A549 (cell line): ENCODE data around the gene IGFL2. TPM values are rescaled to one million over a fixed set of nuclear protein-coding genes. Genes with fewer than 3 reads are reported as not detected.

Experiments
- ATAC-seq, 2 experiments: fragments of 200-7000 bp in 1 of 2; fragments of >200 bp in 1 of 2; cut with Nextera tagmentation in 1 of 2; cut with Tn5 transposase in 1 of 2; 3 replicates each; pipeline versions ENCODE4 v1.8.0 to v1.9.1; 2018 to 2020; ENCODE audit warnings: mild to moderate bottlenecking in 1 of 2, moderate library complexity in 1 of 2
- CTCF ChIA-PET: fragments of 300-600 bp; sonication (Branson Sonifier 250); formaldehyde crosslinking; extraction: SDS; loops from one replicate; lab custom pipeline; 2021; ENCODE audit warnings: antibody characterized with exemption, inconsistent platforms; lab: Yijun Ruan, JAX
- POLR2A ChIA-PET: fragments of 350-600 bp; formaldehyde crosslinking; extraction: SDS; loops from one replicate; lab custom pipeline; 2021; ENCODE audit warnings: antibody characterized with exemption, inconsistent platforms; lab: Yijun Ruan, JAX
- DNase-seq, 2 experiments: peaks; one replicate each; pipeline versions ENCODE4 v3.0.0 to v3.0.0-alpha.2; 2011 to 2016; ENCODE audit warnings: low read depth in 1 of 2, low spot score in 1 of 2
- FAIRE-seq: peaks from 2 replicates; lab custom pipeline; 2011; peaks lifted over from hg19 to GRCh38; lab: Jason Lieb, UNC
- H3K27ac ChIP-seq, 2 experiments: fragments of >200 bp; sonication (Bioruptor Twin); formaldehyde crosslinking; 3 replicates each; pipeline ENCODE4 v1.5.1; 2016 to 2017
- H3K4me1 ChIP-seq: fragments of >200 bp; sonication (Bioruptor Twin); formaldehyde crosslinking; 3 replicates; pipeline ENCODE4 v1.6.1; 2016
- H3K4me2 ChIP-seq: fragments of >200 bp; sonication (Bioruptor Twin); formaldehyde crosslinking; 3 replicates; pipeline ENCODE4 v1.6.1; 2016
- H3K4me3 ChIP-seq: fragments of >200 bp; sonication (Bioruptor Twin); formaldehyde crosslinking; 3 replicates; pipeline ENCODE4 v1.5.1; 2016
- H3K9me3 ChIP-seq: fragments of >200 bp; sonication (Bioruptor Twin); formaldehyde crosslinking; 3 replicates; pipeline ENCODE4 v1.6.1; 2016
- CEBPB ChIP-seq, 2 experiments: fragments of >200 bp in 1 of 2; sonication (Bioruptor Twin) in 1 of 2; formaldehyde crosslinking in 1 of 2; IDR thresholded peaks; 2 replicates each; pipeline ENCODE4 v1.6.1; 2012 to 2016
- CHD4 ChIP-seq: fragments of 200-600 bp; sonication (generic); IDR thresholded peaks from 2 replicates; pipeline ENCODE4 v1.6.1; 2016; ENCODE audit warnings: antibody characterized with exemption, mild to moderate bottlenecking, borderline replicate concordance
- E2F6 ChIP-seq: IDR thresholded peaks from 2 replicates; pipeline ENCODE4 v1.6.1; 2012; ENCODE audit warnings: low read depth, borderline replicate concordance
- EP300 ChIP-seq, 2 experiments: fragments of >200 bp; sonication (Bioruptor Twin); formaldehyde crosslinking; IDR thresholded peaks; 2 replicates in 1 of 2; 3 replicates in 1 of 2; pipeline ENCODE4 v1.6.1; 2016 to 2017
- FOSB ChIP-seq: fragments of 250-450 bp; sonication (Bioruptor Pico); IDR thresholded peaks from 2 replicates; pipeline ENCODE4 v1.5.0; 2020; ENCODE audit warnings: mild to moderate bottlenecking, moderate library complexity
- FOSL2 ChIP-seq, 2 experiments: fragments of 450-650 bp in 1 of 2; fragments of >200 bp in 1 of 2; sonication (Bioruptor Twin) in 1 of 2; formaldehyde crosslinking; IDR thresholded peaks; 2 replicates each; pipeline versions ENCODE4 v1.5.0 to v1.6.1; 2016 to 2020; ENCODE audit warnings: mild to moderate bottlenecking in 1 of 2, moderate library complexity in 1 of 2
- GATA3 ChIP-seq: IDR thresholded peaks from 2 replicates; pipeline ENCODE4 v1.6.1; 2012; ENCODE audit warnings: borderline replicate concordance
- HEYL ChIP-seq: fragments of 250-450 bp; sonication (Bioruptor Pico); IDR thresholded peaks from 2 replicates; pipeline ENCODE4 v1.8.0; 2021; ENCODE audit warnings: mild to moderate bottlenecking, moderate library complexity
- HOXA7 ChIP-seq: fragments of 250-450 bp; sonication (Bioruptor Pico); IDR thresholded peaks from 2 replicates; pipeline ENCODE4 v1.5.0; 2020; ENCODE audit warnings: mild to moderate bottlenecking, moderate library complexity
- JUNB ChIP-seq: fragments of >200 bp; sonication (Bioruptor Twin); formaldehyde crosslinking; IDR thresholded peaks from 2 replicates; pipeline ENCODE4 v1.6.1; 2016
- KDM1A ChIP-seq: fragments of 200-600 bp; sonication (generic); IDR thresholded peaks from 2 replicates; pipeline ENCODE4 v1.6.1; 2016; ENCODE audit warnings: low read depth, mild to moderate bottlenecking
- NFE2L2 ChIP-seq: fragments of 150-350 bp; conservative IDR thresholded peaks from 2 replicates; pipeline ENCODE4 v1.6.1; 2014; ENCODE audit warnings: low read length
- NR3C1 ChIP-seq: fragments of >200 bp; sonication (Bioruptor Twin); formaldehyde crosslinking; IDR thresholded peaks from 3 replicates; pipeline ENCODE4 v1.6.1; 2017
- RAD21 ChIP-seq, 2 experiments: fragments of >200 bp in 1 of 2; sonication (Bioruptor Twin) in 1 of 2; formaldehyde crosslinking in 1 of 2; IDR thresholded peaks in 1 of 2; conservative IDR thresholded peaks in 1 of 2; 2 replicates in 1 of 2; 3 replicates in 1 of 2; pipeline ENCODE4 v1.6.1; 2012 to 2018; ENCODE audit warnings: inconsistent platforms in 1 of 2
- RARB ChIP-seq: fragments of 250-450 bp; sonication (Bioruptor Pico); IDR thresholded peaks from 2 replicates; pipeline ENCODE4 v1.8.0; 2021; ENCODE audit warnings: mild to moderate bottlenecking, moderate library complexity
- SREBF2 ChIP-seq: fragments of 450-650 bp; IDR thresholded peaks from 2 replicates; pipeline ENCODE4 v1.6.1; 2014; ENCODE audit warnings: mild to moderate bottlenecking, moderate library complexity
- TFCP2L1 ChIP-seq: fragments of 250-450 bp; sonication (Bioruptor Pico); IDR thresholded peaks from 2 replicates; pipeline ENCODE4 v1.5.0; 2021; ENCODE audit warnings: mild to moderate bottlenecking
- USF2 ChIP-seq: fragments of 450-650 bp; IDR thresholded peaks from 2 replicates; pipeline ENCODE4 v1.6.1; 2014; ENCODE audit warnings: antibody characterized with exemption
- ZSCAN20 ChIP-seq: fragments of 250-450 bp; sonication (Bioruptor Pico); IDR thresholded peaks from 2 replicates; pipeline ENCODE4 v1.8.0; 2022; ENCODE audit warnings: mild to moderate bottlenecking, moderate library complexity
- WGBS: methylation state at CpG from one replicate; pipeline ENCODE4 v1.1.6; 2017; ENCODE audit errors: missing lambda C conversion rate; 5-methylcytosine and 5-hydroxymethylcytosine counted together
- polyA plus RNA-seq, 4 experiments: library from polyadenylated mRNA; depleted of rRNA in 3 of 4; stranded (reverse); fragments of >200 nt; fragmentation: RNase III in 1 of 4; extraction: RNeasy Plus Mini Kit Qiagen cat#74134 plus additional on column Dnase treatment in 1 of 4; gene quantifications; 2 replicates in 3 of 4; 3 replicates in 1 of 4; pipeline ENCODE4 v1.2.3, GENCODE V29; 2011 to 2017
- TF ChIP-seq, protein P1 (sequence below): fragments of 150-350 bp; IDR thresholded peaks from 2 replicates; pipeline ENCODE4 v1.6.1; 2014; ENCODE audit warnings: low read depth, mild to moderate bottlenecking, low read length
- TF ChIP-seq, protein P2 (sequence below): IDR thresholded peaks from 2 replicates; pipeline ENCODE4 v1.6.1; 2012
- TF ChIP-seq, protein P3 (sequence below): fragments of >200 bp; sonication (Bioruptor Twin); formaldehyde crosslinking; IDR thresholded peaks from 2 replicates; pipeline ENCODE4 v1.6.1; 2016

The IGFL2 gene
- polyA plus RNA-seq, 2 of the 4 experiments (the other 2 are of a cell fraction), result 0.78 to 1.1 TPM

GRCh38 chr19:46113726-46114125 is 34.3 kb upstream of the IGFL2 start:
- Histone ChIP-seq H3K4me2 (no peak overlapping the region), H3K9me3 (no peaks in the 10 kb centered on the region), H3K4me1 (peaks cover 15% of the 10 kb centered on the region), H3K4me3 (no peak overlapping the region), H3K27ac (no peak overlapping the region)
- FAIRE-seq (no peak), DNase-seq (no peak), ATAC-seq (no peak)
- ChIA-PET POLR2A (no interaction called here), CTCF (interaction anchor here (0.7 to 1.5 kb wide), 6 partner anchors 12 to 151 kb away, joined by 3 read pairs; no protein-coding TSS in a partner anchor)
- TF ChIP-seq FOSL2 (IDR thresholded peaks at IDR 0.05) (no peak), FOSL2 (CRISPR knock-in tag; IDR thresholded peaks at IDR 0.05) (no peak), FOSB (CRISPR knock-in tag) (no peak), HOXA7 (CRISPR knock-in tag) (no peak)
- WGBS, result 0% methylated on average over 1 of the region's 1 CpG

- CTCF ChIA-PET, result interaction anchor here (0.8 to 2.7 kb wide), 6 partner anchors 8 to 139 kb away, joined by 3 to 9 read pairs (median 6); partner anchors contain the start of gene IGFL3
- Histone ChIP-seq H3K9me3 (no peaks in the 10 kb centered on the region), H3K4me3 (no peak overlapping the region), H3K27ac (peak overlapping the region; percentile 2 to 68; a peak in 3 of 6 replicates), H3K4me2 (peak overlapping the region; percentile 35), H3K4me1 (peaks cover 13% of the 10 kb centered on the region)
- WGBS, result 65% methylated on average over 9 of the region's 9 CpGs
- peak in 1 of 2 experiments; percentile 70 for DNase-seq
- TF ChIP-seq FOSL2 (IDR thresholded peaks at IDR 0.05) (peak; percentile 16; the same call in 1 of the 2 replicates), FOSL2 (CRISPR knock-in tag; IDR thresholded peaks at IDR 0.05) (no peak), RARB (CRISPR knock-in tag) (no peak)
- POLR2A ChIA-PET, result no interaction called here
- peak; percentile 75 to 85; a peak in 5 of 6 replicates for ATAC-seq
- no peak for FAIRE-seq
These were observed 32.5 kb upstream of the IGFL2 start for GRCh38 chr19:46115396-46116106.

DNA sequence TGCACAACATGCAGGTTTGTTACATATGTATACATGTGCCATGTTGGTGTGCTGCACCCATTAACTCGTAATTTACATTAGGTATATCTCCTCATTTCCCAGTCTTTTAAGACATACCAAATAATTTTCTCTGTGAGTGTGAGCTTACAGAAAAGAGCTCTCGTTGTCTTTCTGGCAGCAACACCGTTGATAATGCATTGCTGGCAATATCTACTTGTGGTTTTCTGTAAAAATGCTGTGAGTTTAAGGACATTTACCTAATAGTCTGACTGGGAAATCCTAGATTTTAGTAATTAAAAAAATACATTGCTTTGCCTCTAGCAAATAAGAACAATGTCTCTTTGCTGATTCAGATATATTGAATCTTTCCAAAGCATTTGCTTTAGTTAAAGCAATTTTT is 31.9 kb upstream of the IGFL2 start:
- WGBS, result 53% methylated on average over 3 of the region's 3 CpGs
- CTCF ChIA-PET, result interaction anchor here (0.9 to 2.7 kb wide), 6 partner anchors 8 to 149 kb away, joined by 3 to 9 read pairs (median 6); partner anchors contain the start of gene IGFL3
- no peak for DNase-seq
- TF ChIP-seq EP300 (IDR thresholded peaks at IDR 0.05), result no peak
- no peak for TF ChIP-seq SREBF2
- TF ChIP-seq, protein P1, sequence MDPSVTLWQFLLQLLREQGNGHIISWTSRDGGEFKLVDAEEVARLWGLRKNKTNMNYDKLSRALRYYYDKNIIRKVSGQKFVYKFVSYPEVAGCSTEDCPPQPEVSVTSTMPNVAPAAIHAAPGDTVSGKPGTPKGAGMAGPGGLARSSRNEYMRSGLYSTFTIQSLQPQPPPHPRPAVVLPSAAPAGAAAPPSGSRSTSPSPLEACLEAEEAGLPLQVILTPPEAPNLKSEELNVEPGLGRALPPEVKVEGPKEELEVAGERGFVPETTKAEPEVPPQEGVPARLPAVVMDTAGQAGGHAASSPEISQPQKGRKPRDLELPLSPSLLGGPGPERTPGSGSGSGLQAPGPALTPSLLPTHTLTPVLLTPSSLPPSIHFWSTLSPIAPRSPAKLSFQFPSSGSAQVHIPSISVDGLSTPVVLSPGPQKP, result no peak
- TF ChIP-seq, protein P2, sequence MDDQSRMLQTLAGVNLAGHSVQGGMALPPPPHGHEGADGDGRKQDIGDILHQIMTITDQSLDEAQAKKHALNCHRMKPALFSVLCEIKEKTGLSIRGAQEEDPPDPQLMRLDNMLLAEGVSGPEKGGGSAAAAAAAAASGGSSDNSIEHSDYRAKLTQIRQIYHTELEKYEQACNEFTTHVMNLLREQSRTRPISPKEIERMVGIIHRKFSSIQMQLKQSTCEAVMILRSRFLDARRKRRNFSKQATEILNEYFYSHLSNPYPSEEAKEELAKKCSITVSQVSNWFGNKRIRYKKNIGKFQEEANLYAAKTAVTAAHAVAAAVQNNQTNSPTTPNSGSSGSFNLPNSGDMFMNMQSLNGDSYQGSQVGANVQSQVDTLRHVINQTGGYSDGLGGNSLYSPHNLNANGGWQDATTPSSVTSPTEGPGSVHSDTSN, result no peak
- no peak for TF ChIP-seq GATA3
- no peaks in the 10 kb centered on the region for H3K9me3 ChIP-seq
- H3K4me2 ChIP-seq, result no peak overlapping the region
- ATAC-seq, result no peak
- peak; percentile 43 for FAIRE-seq
- H3K27ac ChIP-seq, result no peak overlapping the region
- H3K4me1 ChIP-seq, result peaks cover 13% of the 10 kb centered on the region
- POLR2A ChIA-PET, result no interaction called here
- no peak overlapping the region for H3K4me3 ChIP-seq

GRCh38 chr19:46118136-46118535 is 29.9 kb upstream of the IGFL2 start:
- FAIRE-seq (no peak), DNase-seq (no peak), ATAC-seq (no peak; a peak in 1 of 6 replicates)
- Histone ChIP-seq H3K4me3 (no peak overlapping the region), H3K27ac (peak overlapping the region in 1 of 2 experiments; percentile 1; a peak in 1 of 6 replicates), H3K4me1 (peaks cover 13% of the 10 kb centered on the region), H3K4me2 (no peak overlapping the region), H3K9me3 (no peaks in the 10 kb centered on the region)
- WGBS, result 51% methylated on average over 3 of the region's 3 CpGs
- TF ChIP-seq HEYL (CRISPR knock-in tag) (no peak), FOSB (CRISPR knock-in tag) (no peak), USF2 (no peak), JUNB (no peak), CEBPB (IDR thresholded peaks at IDR 0.05) (no peak), E2F6 (no peak), CHD4 (no peak), NFE2L2 (no peak), ZSCAN20 (CRISPR knock-in tag) (no peak), NR3C1 (no peak), KDM1A (no peak), RAD21 (conservative IDR thresholded peaks at IDR 0.05 in 1 of 2, IDR thresholded peaks at IDR 0.05 in 1 of 2) (no peak), TFCP2L1 (no peak)
- TF ChIP-seq, protein P3, sequence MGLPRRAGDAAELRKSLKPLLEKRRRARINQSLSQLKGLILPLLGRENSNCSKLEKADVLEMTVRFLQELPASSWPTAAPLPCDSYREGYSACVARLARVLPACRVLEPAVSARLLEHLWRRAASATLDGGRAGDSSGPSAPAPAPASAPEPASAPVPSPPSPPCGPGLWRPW, result no peak
- POLR2A ChIA-PET, result no interaction called here
- CTCF ChIA-PET, result interaction anchor here (0.7 to 2.4 kb wide), 2 partner anchors 23 to 40 kb away, joined by 3 to 12 read pairs; no protein-coding TSS in a partner anchor
